HUES6 (cell line): ENCODE measurements around the gene ARFGEF3.

Experiments
- H3K27ac ChIP-seq: 2 replicates; pipeline ENCODE4 v1.7.0; 2013; ENCODE audit warnings: low read depth, mild to moderate bottlenecking, low read length, inconsistent platforms
- H3K27me3 ChIP-seq: 2 replicates; pipeline ENCODE4 v1.6.1; 2013; ENCODE audit warnings: low read length; ENCODE audit not compliant: control insufficient read depth, insufficient read depth
- H3K36me3 ChIP-seq: 2 replicates; pipeline ENCODE4 v1.6.1; 2013; ENCODE audit warnings: low read length; ENCODE audit not compliant: control insufficient read depth, insufficient read depth
- H3K4me1 ChIP-seq: 2 replicates; pipeline ENCODE4 v1.6.1; 2013; ENCODE audit warnings: low read length; ENCODE audit not compliant: control insufficient read depth, insufficient read depth
- H3K4me3 ChIP-seq: 2 replicates; pipeline ENCODE4 v1.5.1; 2013; ENCODE audit warnings: low read depth, low read length
- H3K9ac ChIP-seq: one replicate; pipeline ENCODE4 v1.6.1; 2013; ENCODE audit warnings: mild to moderate bottlenecking, low read length
- H3K9me3 ChIP-seq: 2 replicates; pipeline ENCODE4 v1.6.1; 2013; ENCODE audit warnings: low read depth, low read length; ENCODE audit not compliant: control insufficient read depth, insufficient read depth

Gene ARFGEF3

GRCh38 chr6:138230759-138231380 lies 69.1 kb downstream of the ARFGEF3 start:
- Histone ChIP-seq H3K4me3 (no peak overlapping the region), H3K9ac (no peak overlapping the region), H3K27me3 (no peaks in the 10 kb centered on the region), H3K4me1 (no peaks in the 10 kb centered on the region), H3K27ac (no peak overlapping the region), H3K36me3 (no peaks in the 10 kb centered on the region), H3K9me3 (no peaks in the 10 kb centered on the region)

GRCh38 chr6:138231381-138231886 lies 69.7 kb downstream of the ARFGEF3 start:
- Histone ChIP-seq H3K27me3 (no peaks in the 10 kb centered on the region), H3K4me1 (no peaks in the 10 kb centered on the region), H3K27ac (no peak overlapping the region), H3K36me3 (no peaks in the 10 kb centered on the region), H3K4me3 (no peak overlapping the region), H3K9ac (no peak overlapping the region), H3K9me3 (no peaks in the 10 kb centered on the region)

GRCh38 chr6:138234363-138234762 lies 72.6 kb downstream of the ARFGEF3 start:
- no peak overlapping the region for H3K27ac ChIP-seq
- H3K4me3 ChIP-seq, result no peak overlapping the region
- H3K27me3 ChIP-seq, result no peaks in the 10 kb centered on the region
- no peaks in the 10 kb centered on the region for H3K36me3 ChIP-seq
- no peaks in the 10 kb centered on the region for H3K9me3 ChIP-seq
- H3K4me1 ChIP-seq, result no peaks in the 10 kb centered on the region
- H3K9ac ChIP-seq, result no peak overlapping the region

- H3K4me3 ChIP-seq, result no peak overlapping the region
- H3K9me3 ChIP-seq, result no peaks in the 10 kb centered on the region
- H3K27ac ChIP-seq, result no peak overlapping the region
- no peaks in the 10 kb centered on the region for H3K36me3 ChIP-seq
- no peaks in the 10 kb centered on the region for H3K4me1 ChIP-seq
- H3K9ac ChIP-seq, result no peak overlapping the region
- no peaks in the 10 kb centered on the region for H3K27me3 ChIP-seq
Measured at GRCh38 chr6:138235205-138235604, 73.5 kb downstream of the ARFGEF3 start.

- Histone ChIP-seq H3K9ac (no peak overlapping the region), H3K36me3 (no peaks in the 10 kb centered on the region), H3K4me1 (peaks cover 3% of the 10 kb centered on the region; the same call in 1 of the 2 replicates), H3K4me3 (no peak overlapping the region), H3K9me3 (no peaks in the 10 kb centered on the region), H3K27me3 (no peaks in the 10 kb centered on the region), H3K27ac (no peak overlapping the region)
Measured at GRCh38 chr6:138235693-138236092, 74.0 kb downstream of the ARFGEF3 start.

- Histone ChIP-seq H3K27ac (no peak overlapping the region), H3K4me3 (no peak overlapping the region), H3K9me3 (no peaks in the 10 kb centered on the region), H3K4me1 (peaks cover 3% of the 10 kb centered on the region; the same call in 1 of the 2 replicates), H3K9ac (no peak overlapping the region), H3K27me3 (no peaks in the 10 kb centered on the region), H3K36me3 (no peaks in the 10 kb centered on the region)
Measured at GRCh38 chr6:138237463-138237862, 75.7 kb downstream of the ARFGEF3 start.

- Histone ChIP-seq H3K27me3 (no peaks in the 10 kb centered on the region), H3K27ac (no peak overlapping the region), H3K9ac (no peak overlapping the region), H3K4me1 (peaks cover 3% of the 10 kb centered on the region; the same call in 1 of the 2 replicates), H3K9me3 (no peaks in the 10 kb centered on the region), H3K4me3 (no peak overlapping the region), H3K36me3 (no peaks in the 10 kb centered on the region)
Measured at GRCh38 chr6:138238368-138238767, 76.6 kb downstream of the ARFGEF3 start.

GRCh38 chr6:138239774-138240173 lies 78.0 kb downstream of the ARFGEF3 start:
- Histone ChIP-seq H3K4me1 (peaks cover 3% of the 10 kb centered on the region; the same call in 1 of the 2 replicates), H3K27ac (no peak overlapping the region), H3K9ac (no peak overlapping the region)

GRCh38 chr6:138240476-138241245 lies 78.9 kb downstream of the ARFGEF3 start:
- H3K4me3 ChIP-seq, result no peak overlapping the region
- no peak overlapping the region for H3K27ac ChIP-seq
- H3K36me3 ChIP-seq, result no peaks in the 10 kb centered on the region
- H3K27me3 ChIP-seq, result no peaks in the 10 kb centered on the region
- peaks cover 3% of the 10 kb centered on the region; the same call in 1 of the 2 replicates for H3K4me1 ChIP-seq
- no peaks in the 10 kb centered on the region for H3K9me3 ChIP-seq
- H3K9ac ChIP-seq, result no peak overlapping the region

More at GRCh38 chr6:138239774-138240173, 78.0 kb downstream of the ARFGEF3 start:
- H3K4me3 ChIP-seq, result no peak overlapping the region
- no peaks in the 10 kb centered on the region for H3K9me3 ChIP-seq
- H3K36me3 ChIP-seq, result no peaks in the 10 kb centered on the region
- H3K27me3 ChIP-seq, result no peaks in the 10 kb centered on the region

GRCh38 chr6:138241381-138241780 lies 79.6 kb downstream of the ARFGEF3 start:
- Histone ChIP-seq H3K27ac (no peak overlapping the region), H3K9me3 (no peaks in the 10 kb centered on the region), H3K27me3 (no peaks in the 10 kb centered on the region), H3K4me1 (peaks cover 3% of the 10 kb centered on the region; the same call in 1 of the 2 replicates), H3K9ac (no peak overlapping the region), H3K4me3 (no peak overlapping the region), H3K36me3 (no peaks in the 10 kb centered on the region)

GRCh38 chr6:138241934-138242333 lies 80.2 kb downstream of the ARFGEF3 start:
- H3K4me1 ChIP-seq, result peaks cover 3% of the 10 kb centered on the region; the same call in 1 of the 2 replicates
- no peaks in the 10 kb centered on the region for H3K27me3 ChIP-seq
- H3K27ac ChIP-seq, result no peak overlapping the region

More at GRCh38 chr6:138241934-138242333, 80.2 kb downstream of the ARFGEF3 start:
- H3K9ac ChIP-seq, result no peak overlapping the region
- no peak overlapping the region for H3K4me3 ChIP-seq
- H3K36me3 ChIP-seq, result no peaks in the 10 kb centered on the region
- no peaks in the 10 kb centered on the region for H3K9me3 ChIP-seq
